ENCODE measurements around the gene PRDX6. TPM values are rescaled to one million over a fixed set of nuclear protein-coding genes. Genes with fewer than 3 reads are reported as not detected.
"Not testable (repeated sequence)": the region's sequence is repeated elsewhere in the genome, so short reads cannot be mapped to it uniquely, and the experiment has no call there.

PRDX6 gene
- total and polyA plus RNA-seq, 7 experiments from 2014 or later = 84.8 to 150 (median 107) TPM

GRCh38 chr1:173470608-173471007, 6.5 kb upstream of the PRDX6 start:
- peaks cover 6 to 7% of the 10 kb centered on the region in 2 donors for H3K4me1 ChIP-seq (ENCODE audit: control insufficient read depth in 2 of 2, insufficient read depth in 2 of 2, low read length in 2 of 2)
- H3K4me3 ChIP-seq (ENCODE audit: low read length) = no peak overlapping the region
- POLR2A ChIA-PET = interaction anchor here (1.2 kb wide), 1 partner anchor 25 kb away, joined by 3 read pairs; no protein-coding TSS in a partner anchor
- Mint-ChIP-seq H3K4me1 (peaks cover 22 to 51% (median 34%) of the 10 kb centered on the region in 7 donors), H3K9me3 (peaks cover 6 to 61% (median 19%) of the 10 kb centered on the region in 11 donors), H3K27me3 (no peaks in the 10 kb centered on the region), H3K36me3 (peaks cover 18 to 75% (median 65%) of the 10 kb centered on the region in 5 donors), H3K4me3 (no peak overlapping the region), H3K27ac (no peak overlapping the region)
- peaks cover 0 to 13% (median 3%) of the 10 kb centered on the region in 3 experiments for H3K9me3 ChIP-seq (ENCODE audit: control insufficient read depth in 2 of 3, low read length in 3 of 3)
- no peaks in the 10 kb centered on the region for H3K27me3 ChIP-seq (ENCODE audit: control insufficient read depth in 2 of 2, insufficient read depth in 2 of 2, low read length in 2 of 2)
- CTCF ChIA-PET = no interaction called here
- intact Hi-C loops (cut with micrococcal nuclease) = no loop called here
- no peak overlapping the region for H3K27ac ChIP-seq (ENCODE audit: low read depth, low read length)
- peaks cover 0 to 14% (median 0%) of the 10 kb centered on the region in 3 experiments for H3K36me3 ChIP-seq (ENCODE audit: control insufficient read depth in 2 of 3, insufficient read depth in 3 of 3, low read length in 3 of 3)
- DNase-seq = no peak
- no peak for ATAC-seq

GRCh38 chr1:173473599-173474011, 3.5 kb upstream of the PRDX6 start:
- Histone ChIP-seq H3K4me3 (ENCODE audit: low read length) (no peak overlapping the region), H3K36me3 (ENCODE audit: control insufficient read depth in 2 of 3, insufficient read depth in 3 of 3, low read length in 3 of 3) (peaks cover 0 to 13% (median 0%) of the 10 kb centered on the region in 3 experiments), H3K9me3 (ENCODE audit: control insufficient read depth in 2 of 3, low read length in 3 of 3) (peaks cover 0 to 13% (median 3%) of the 10 kb centered on the region in 3 experiments), H3K27ac (ENCODE audit: low read depth, low read length) (no peak overlapping the region), H3K27me3 (ENCODE audit: control insufficient read depth in 2 of 2, insufficient read depth in 2 of 2, low read length in 2 of 2) (no peaks in the 10 kb centered on the region), H3K4me1 (ENCODE audit: control insufficient read depth in 2 of 2, insufficient read depth in 2 of 2, low read length in 2 of 2) (peaks cover 19 to 20% of the 10 kb centered on the region in 2 donors)
- ATAC-seq = no peak
- H3K27ac Mint-ChIP-seq = peak overlapping the region in 3 of 9 donors; percentile 25 to 40 (median 36)
- peaks cover 32 to 51% (median 44%) of the 10 kb centered on the region in 7 donors for H3K4me1 Mint-ChIP-seq
- H3K4me3 Mint-ChIP-seq = peak overlapping the region in 7 of 10 donors; percentile 3 to 89 (median 52)
- peaks cover 18 to 58% (median 40%) of the 10 kb centered on the region in 5 donors for H3K36me3 Mint-ChIP-seq
- no peaks in the 10 kb centered on the region for H3K27me3 Mint-ChIP-seq
- POLR2A ChIA-PET = interaction anchor here (0.7 to 0.8 kb wide), 2 partner anchors 388 to 395 kb away, joined by 3 to 4 read pairs; partner anchors contain the start of gene ZBTB37
- CTCF ChIA-PET = interaction anchor here (0.6 to 1.0 kb wide), 3 partner anchors 17 to 54 kb away, joined by 3 to 4 read pairs (median 3); no protein-coding TSS in a partner anchor
- DNase-seq = no peak
- peaks cover 0 to 36% (median 17%) of the 10 kb centered on the region in 11 donors for H3K9me3 Mint-ChIP-seq
- intact Hi-C loops (cut with micrococcal nuclease) = no loop called here

- no peak overlapping the region for H3K4me3 ChIP-seq (ENCODE audit: low read length)
- no peak for DNase-seq
- peaks cover 20 to 21% of the 10 kb centered on the region in 2 donors for H3K4me1 ChIP-seq (ENCODE audit: control insufficient read depth in 2 of 2, insufficient read depth in 2 of 2, low read length in 2 of 2)
- Mint-ChIP-seq H3K4me3 (peak overlapping the region in 9 of 10 donors; percentile 3 to 92 (median 68)), H3K4me1 (peaks cover 33 to 57% (median 50%) of the 10 kb centered on the region in 7 donors), H3K27me3 (no peaks in the 10 kb centered on the region), H3K9me3 (peaks cover 0 to 30% (median 17%) of the 10 kb centered on the region in 11 donors), H3K36me3 (peaks cover 18 to 53% (median 35%) of the 10 kb centered on the region in 5 donors), H3K27ac (peak overlapping the region in 5 of 9 donors; percentile 8 to 40 (median 25))
- intact Hi-C loops (cut with micrococcal nuclease) = no loop called here
- H3K27me3 ChIP-seq (ENCODE audit: control insufficient read depth in 2 of 2, insufficient read depth in 2 of 2, low read length in 2 of 2) = no peaks in the 10 kb centered on the region
- no peak for ATAC-seq
- H3K36me3 ChIP-seq (ENCODE audit: control insufficient read depth in 2 of 3, insufficient read depth in 3 of 3, low read length in 3 of 3) = peaks cover 0 to 13% (median 0%) of the 10 kb centered on the region in 3 experiments
- H3K27ac ChIP-seq (ENCODE audit: low read depth, low read length) = no peak overlapping the region
- ChIA-PET CTCF (interaction anchor here (0.6 to 1.0 kb wide), 2 partner anchors 18 to 54 kb away, joined by 3 to 4 read pairs; no protein-coding TSS in a partner anchor), POLR2A (interaction anchor here (0.7 to 0.8 kb wide), 2 partner anchors 387 to 394 kb away, joined by 3 to 4 read pairs; partner anchors contain the start of gene ZBTB37)
- peaks cover 0 to 13% (median 3%) of the 10 kb centered on the region in 3 experiments for H3K9me3 ChIP-seq (ENCODE audit: control insufficient read depth in 2 of 3, low read length in 3 of 3)
Observed at GRCh38 chr1:173474097-173474779, 2.9 kb upstream of the PRDX6 start.

- peaks cover 0 to 13% (median 3%) of the 10 kb centered on the region in 3 experiments for H3K9me3 ChIP-seq (ENCODE audit: control insufficient read depth in 2 of 3, low read length in 3 of 3)
- DNase-seq; H3K4me3 ChIP-seq (ENCODE audit: low read length); H3K27me3 Mint-ChIP-seq; intact Hi-C loops (cut with micrococcal nuclease); ATAC-seq; H3K27ac ChIP-seq (ENCODE audit: low read depth, low read length); H3K27me3 ChIP-seq (ENCODE audit: control insufficient read depth in 2 of 2, insufficient read depth in 2 of 2, low read length in 2 of 2): not testable (repeated sequence)
- H3K9me3 Mint-ChIP-seq = peaks cover 0 to 25% (median 14%) of the 10 kb centered on the region in 11 donors
- CTCF ChIA-PET = interaction anchor here (0.7 kb wide), 1 partner anchor 45 kb away, joined by 3 read pairs; no protein-coding TSS in a partner anchor
- peaks cover 39 to 64% (median 57%) of the 10 kb centered on the region in 7 donors for H3K4me1 Mint-ChIP-seq
- H3K27ac Mint-ChIP-seq = peak overlapping the region in 6 of 9 donors; percentile 17 to 61 (median 49)
- POLR2A ChIA-PET = interaction anchor here (0.7 to 3.3 kb wide), 2 partner anchors 394 to 1504 kb away, joined by 3 to 20 read pairs; partner anchors contain the start of genes GAS5 and ZBTB37
- H3K4me1 ChIP-seq (ENCODE audit: control insufficient read depth in 2 of 2, insufficient read depth in 2 of 2, low read length in 2 of 2) = peaks cover 20 to 27% of the 10 kb centered on the region in 2 donors
- peak overlapping the region; percentile 51 to 92 (median 78) for H3K4me3 Mint-ChIP-seq
- H3K36me3 Mint-ChIP-seq = peaks cover 15 to 55% (median 32%) of the 10 kb centered on the region in 5 donors
- H3K36me3 ChIP-seq (ENCODE audit: control insufficient read depth in 2 of 3, insufficient read depth in 3 of 3, low read length in 3 of 3) = peaks cover 0 to 13% (median 0%) of the 10 kb centered on the region in 3 experiments
Observed at GRCh38 chr1:173474780-173475421, 2.2 kb upstream of the PRDX6 start.

GRCh38 chr1:173475564-173476196, 1.5 kb upstream of the PRDX6 start:
- peaks cover 0 to 17% (median 7%) of the 10 kb centered on the region in 11 donors for H3K9me3 Mint-ChIP-seq
- peaks cover 38 to 71% (median 63%) of the 10 kb centered on the region in 7 donors for H3K4me1 Mint-ChIP-seq
- H3K36me3 ChIP-seq (ENCODE audit: control insufficient read depth in 2 of 3, insufficient read depth in 3 of 3, low read length in 3 of 3) = peaks cover 0 to 7% (median 0%) of the 10 kb centered on the region in 3 experiments
- POLR2A ChIA-PET = interaction anchor here (0.5 to 3.3 kb wide), 8 partner anchors 10 to 1548 kb away, joined by 3 to 34 read pairs (median 3); partner anchors contain the start of genes GAS5, KLHL20, MRPS14 and ZBTB37
- H3K27ac ChIP-seq (ENCODE audit: low read depth, low read length) = peak overlapping the region; percentile 78
- intact Hi-C loops (cut with micrococcal nuclease) = loop anchor here (1.0 to 2.0 kb wide), 9 partner anchors 31 to 1547 kb away; partner anchors contain the start of genes CENPL (in 1 of the 2), DARS2 (in 1 of the 2), MRPS14 (in 1 of the 2) and RABGAP1L (in 1 of the 2)
- ATAC-seq (no peak), DNase-seq (no peak)
- peaks cover 20 to 31% of the 10 kb centered on the region in 2 donors for H3K4me1 ChIP-seq (ENCODE audit: control insufficient read depth in 2 of 2, insufficient read depth in 2 of 2, low read length in 2 of 2)
- no peaks in the 10 kb centered on the region for H3K27me3 ChIP-seq (ENCODE audit: control insufficient read depth in 2 of 2, insufficient read depth in 2 of 2, low read length in 2 of 2)
- H3K4me3 Mint-ChIP-seq = peak overlapping the region; percentile 82 to 93 (median 89)
- peak overlapping the region; percentile 92 for H3K4me3 ChIP-seq (ENCODE audit: low read length)
- peaks cover 0 to 7% (median 2%) of the 10 kb centered on the region in 3 experiments for H3K9me3 ChIP-seq (ENCODE audit: control insufficient read depth in 2 of 3, low read length in 3 of 3)
- CTCF ChIA-PET = interaction anchor here (0.7 to 1.0 kb wide), 2 partner anchors 45 to 46 kb away, joined by 3 read pairs; no protein-coding TSS in a partner anchor
- H3K27ac Mint-ChIP-seq = peak overlapping the region in 8 of 9 donors; percentile 44 to 89 (median 81)
- peaks cover 11 to 50% (median 24%) of the 10 kb centered on the region in 5 donors for H3K36me3 Mint-ChIP-seq
- no peaks in the 10 kb centered on the region for H3K27me3 Mint-ChIP-seq

All from naive thymus-derived CD4-positive, alpha-beta T cell (primary cell).